Pulmonary artery endothelial cell (primary cell): Measurements from ENCODE around the gene AHCYL2. TPM values are rescaled to one million over a fixed set of nuclear protein-coding genes. Genes with fewer than 3 reads are reported as not detected.
"Not testable (repeated sequence)": the region's sequence is repeated elsewhere in the genome, so short reads cannot be mapped to it uniquely, and the experiment has no call there.

Source experiments
- DNase-seq: peaks from one replicate; pipeline ENCODE4 v3.0.0-alpha.2; 2011; ENCODE audit warnings: low read depth, low spot score
- total RNA-seq: library from RNA; depleted of rRNA; stranded (reverse); fragments of >200 nt; gene quantifications from 2 replicates; pipeline ENCODE4 v1.2.3, GENCODE V29; 2014

Gene AHCYL2
- total RNA-seq, 1 donor from 2014 or later: 7.7 TPM

- DNase-seq: no peak
These were observed 19.4 kb downstream of the AHCYL2 start for GRCh38 chr7:129244220-129244619.

- DNase-seq: no peak
These were observed 20.7 kb downstream of the AHCYL2 start for GRCh38 chr7:129245533-129245932.

- no peak for DNase-seq
These were observed 22.3 kb downstream of the AHCYL2 start for GRCh38 chr7:129247087-129247486.

- DNase-seq: no peak
These were observed 27.3 kb downstream of the AHCYL2 start for GRCh38 chr7:129252128-129252527.

- DNase-seq: not testable (repeated sequence)
These were observed 27.8 kb downstream of the AHCYL2 start for GRCh38 chr7:129252603-129253002.

GRCh38 chr7:129255800-129256199 is 31.0 kb downstream of the AHCYL2 start:
- no peak for DNase-seq

- no peak for DNase-seq
These were observed 31.4 kb downstream of the AHCYL2 start for GRCh38 chr7:129256221-129256620.

- no peak for DNase-seq
These were observed 32.3 kb downstream of the AHCYL2 start for GRCh38 chr7:129257168-129257567.

GRCh38 chr7:129258649-129259389 is 34.0 kb downstream of the AHCYL2 start:
- no peak for DNase-seq

- DNase-seq: no peak
These were observed 37.5 kb downstream of the AHCYL2 start for GRCh38 chr7:129262324-129262723.

GRCh38 chr7:129263168-129263567 is 38.3 kb downstream of the AHCYL2 start:
- no peak for DNase-seq

GRCh38 chr7:129264534-129264933 is 39.7 kb downstream of the AHCYL2 start:
- DNase-seq: no peak

GRCh38 chr7:129265328-129265727 is 40.5 kb downstream of the AHCYL2 start:
- DNase-seq: no peak

- DNase-seq: no peak
These were observed 41.4 kb downstream of the AHCYL2 start for GRCh38 chr7:129266181-129266580.

- DNase-seq: no peak
These were observed 45.2 kb downstream of the AHCYL2 start for GRCh38 chr7:129270077-129270476.

GRCh38 chr7:129271500-129272355 is 46.9 kb downstream of the AHCYL2 start:
- no peak for DNase-seq

- no peak for DNase-seq
These were observed 49.1 kb downstream of the AHCYL2 start for GRCh38 chr7:129273936-129274335.

GRCh38 chr7:129277629-129278028 is 52.8 kb downstream of the AHCYL2 start:
- no peak for DNase-seq

GRCh38 chr7:129278688-129279087 is 53.9 kb downstream of the AHCYL2 start:
- DNase-seq: no peak

GRCh38 chr7:129279757-129280156 is 54.9 kb downstream of the AHCYL2 start:
- DNase-seq: no peak

- no peak for DNase-seq
These were observed 56.3 kb downstream of the AHCYL2 start for GRCh38 chr7:129281163-129281562.

GRCh38 chr7:129282865-129283264 is 58.0 kb downstream of the AHCYL2 start:
- no peak for DNase-seq

- no peak for DNase-seq
These were observed 59.1 kb downstream of the AHCYL2 start for GRCh38 chr7:129283936-129284335.
